GM12878 (cell line): ENCODE data around the gene SLC45A2.

Experiments used
- ATF2 ChIP-seq: IDR thresholded peaks from 2 replicates; pipeline ENCODE4 v1.6.1; 2012; ENCODE audit warnings: low read length, inconsistent platforms
- CHD2 ChIP-seq: IDR thresholded peaks from 2 replicates; pipeline ENCODE4 v1.6.1; 2011; ENCODE audit warnings: low read depth, low read length, improper control_type of control experiment, borderline replicate concordance
- EP300 ChIP-seq, 2 experiments: fragments of 150-350 bp in 1 of 2; IDR thresholded peaks; 2 replicates each; pipeline ENCODE4 v1.6.1; 2011 to 2012; ENCODE audit warnings: low read depth in 2 of 2, low read length in 2 of 2, borderline replicate concordance in 1 of 2, improper control_type of control experiment in 1 of 2, inconsistent platforms in 1 of 2; ENCODE audit not compliant: control insufficient read depth in 1 of 2
- GABPA ChIP-seq: IDR thresholded peaks from 2 replicates; pipeline ENCODE4 v1.6.1; 2014; ENCODE audit warnings: antibody characterized with exemption, low read depth, mild to moderate bottlenecking, inconsistent platforms
- GATAD2B ChIP-seq: fragments of 450-650 bp; conservative IDR thresholded peaks from 2 replicates; pipeline ENCODE4 v1.6.1; 2017; ENCODE audit warnings: low read depth, mild to moderate bottlenecking, moderate library complexity
- HDAC2 ChIP-seq: fragments of 200-600 bp; sonication (generic); IDR thresholded peaks from 2 replicates; pipeline ENCODE4 v1.6.1; 2017
- MYC ChIP-seq: IDR thresholded peaks from 2 replicates; pipeline ENCODE4 v1.6.1; 2011; ENCODE audit warnings: mild to moderate bottlenecking, low read length, moderate library complexity, inconsistent platforms; ENCODE audit not compliant: insufficient read depth, insufficient replicate concordance, insufficient read length, severe bottlenecking
- NFYA ChIP-seq: IDR thresholded peaks from 2 replicates; pipeline ENCODE4 v1.6.1; 2011; ENCODE audit warnings: low read depth, mild to moderate bottlenecking, low read length, improper control_type of control experiment, borderline replicate concordance
- SREBF2 ChIP-seq: IDR thresholded peaks from 2 replicates; pipeline ENCODE4 v1.6.1; 2012; ENCODE audit warnings: mild to moderate bottlenecking, low read length
- ZSCAN29 ChIP-seq: fragments of 450-650 bp; IDR thresholded peaks from 2 replicates; pipeline ENCODE4 v1.6.1; 2017; ENCODE audit warnings: mild to moderate bottlenecking, moderate library complexity

GRCh38 chr5:33925278-33925677, 59.2 kb downstream of the SLC45A2 start:
- TF ChIP-seq CHD2 (no peak), GABPA (no peak), NFYA (no peak), SREBF2 (no peak), GATAD2B (no peak), MYC (no peak), ATF2 (no peak), HDAC2 (no peak), EP300 (IDR thresholded peaks at IDR 0.05; ENCODE audit: borderline replicate concordance in 1 of 2, control insufficient read depth in 1 of 2, low read depth in 2 of 2, low read length in 2 of 2) (0 out of 4 replicates have a peak, but pooled peaks of 1 of the 2 experiments have one; percentile 30), ZSCAN29 (no peak)
